Activated naive CD8-positive, alpha-beta T cell treated with anti-CD3 and anti-CD28 coated beads, Interleukin-2, amount 50 U/mL, for 24 hours (primary cell): Measurements from ENCODE around the gene AOPEP.

Experiments
- ATAC-seq: fragments of 150-1000 bp; cut with Tn5 transposase; one replicate; pipeline ENCODE4 v1.10.0; 2021
- DNase-seq: peaks from one replicate; pipeline ENCODE4 v3.0.0; 2021
- H3K27ac Mint-ChIP-seq: one replicate; pipeline ENCODE4 v1.8.0; 2021; ENCODE audit warnings: mild to moderate bottlenecking, mixed read lengths
- H3K27me3 Mint-ChIP-seq: one replicate; pipeline ENCODE4 v1.8.0; 2021; ENCODE audit warnings: mixed read lengths
- H3K36me3 Mint-ChIP-seq: one replicate; pipeline ENCODE4 v1.8.0; 2021; ENCODE audit warnings: low read depth, mixed read lengths
- H3K4me1 Mint-ChIP-seq: one replicate; pipeline ENCODE4 v1.8.0; 2021; ENCODE audit warnings: mixed read lengths
- H3K4me3 Mint-ChIP-seq: one replicate; pipeline ENCODE4 v1.8.0; 2021; ENCODE audit warnings: mild to moderate bottlenecking, moderate library complexity, mixed read lengths
- H3K9me3 Mint-ChIP-seq: one replicate; pipeline ENCODE4 v1.8.0; 2021; ENCODE audit warnings: mixed read lengths

AOPEP gene

DNA sequence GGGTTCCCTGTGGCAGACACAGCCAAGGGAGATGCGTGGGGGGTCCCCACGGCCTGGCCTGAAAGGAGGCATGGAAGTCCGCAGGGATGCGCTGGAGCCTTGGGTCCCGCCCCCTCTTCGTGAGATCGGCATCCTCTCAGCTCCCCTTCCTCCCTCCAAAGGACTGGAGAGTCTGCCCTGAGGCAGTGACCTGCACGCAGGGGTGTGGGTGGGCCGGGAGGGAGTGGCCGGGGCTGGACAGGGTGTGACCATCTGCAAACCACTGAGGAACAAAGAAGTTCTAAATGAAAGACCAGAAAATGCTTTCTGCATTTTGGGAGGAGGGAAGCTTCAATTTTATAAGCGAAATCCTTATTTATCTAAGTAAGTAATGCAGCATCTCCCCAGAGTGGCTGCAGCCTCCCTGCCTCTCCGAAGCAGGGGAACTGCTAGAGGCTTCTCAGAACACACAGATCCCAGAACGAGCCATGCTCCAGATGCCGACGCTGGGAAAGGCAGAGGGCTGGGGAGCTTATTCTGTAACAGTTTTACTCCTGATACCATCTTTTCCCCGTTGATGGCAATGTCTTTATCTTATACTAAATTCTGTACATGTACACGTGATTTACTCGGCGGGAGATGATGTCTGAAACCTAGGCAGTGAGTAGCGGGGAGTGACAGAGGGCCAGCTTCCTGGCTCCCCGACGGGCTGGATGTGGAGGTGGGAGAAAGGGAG lies 369.3 kb downstream of the AOPEP start:
- ATAC-seq (no peak), DNase-seq (no peak)
- Mint-ChIP-seq H3K27ac (no peak overlapping the region), H3K4me3 (no peak overlapping the region), H3K36me3 (no peaks in the 10 kb centered on the region), H3K9me3 (no peaks in the 10 kb centered on the region), H3K4me1 (peaks cover 9% of the 10 kb centered on the region), H3K27me3 (no peaks in the 10 kb centered on the region)

- ATAC-seq, result no peak
- no peak for DNase-seq
- Mint-ChIP-seq H3K4me3 (no peak overlapping the region), H3K4me1 (peaks cover 9% of the 10 kb centered on the region), H3K9me3 (no peaks in the 10 kb centered on the region), H3K27ac (no peak overlapping the region), H3K36me3 (no peaks in the 10 kb centered on the region), H3K27me3 (no peaks in the 10 kb centered on the region)
These were observed 369.9 kb downstream of the AOPEP start for GRCh38 chr9:95096381-95096780.

- DNase-seq (no peak), ATAC-seq (no peak)
- H3K9me3 Mint-ChIP-seq, result no peaks in the 10 kb centered on the region
- no peak overlapping the region for H3K27ac Mint-ChIP-seq
- H3K4me1 Mint-ChIP-seq, result peaks cover 7% of the 10 kb centered on the region
- H3K27me3 Mint-ChIP-seq, result no peaks in the 10 kb centered on the region
- H3K36me3 Mint-ChIP-seq, result no peaks in the 10 kb centered on the region
- H3K4me3 Mint-ChIP-seq, result no peak overlapping the region
These were observed 370.3 kb downstream of the AOPEP start for GRCh38 chr9:95096807-95097206.

DNA sequence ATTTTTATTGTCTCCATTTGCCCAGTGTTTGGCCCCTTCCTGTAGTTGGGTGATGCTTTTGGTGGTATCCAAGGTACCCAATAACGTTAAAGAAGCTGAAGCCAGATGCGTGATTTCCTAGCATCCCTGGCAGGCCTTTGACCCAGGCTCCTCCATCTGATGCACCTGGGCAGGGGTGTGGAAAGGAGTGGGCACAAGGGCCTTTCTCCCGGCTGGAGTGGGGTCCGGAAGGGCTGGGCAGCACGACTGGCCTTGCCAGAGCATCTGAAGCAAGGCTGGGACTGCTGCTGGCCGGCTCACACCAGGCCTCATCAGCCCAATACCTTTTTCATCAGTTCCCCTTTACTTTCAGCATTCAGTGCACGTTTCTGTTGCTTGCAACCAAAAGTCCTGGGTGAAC lies 370.8 kb downstream of the AOPEP start:
- Mint-ChIP-seq H3K4me1 (peaks cover 7% of the 10 kb centered on the region), H3K27ac (no peak overlapping the region), H3K9me3 (no peaks in the 10 kb centered on the region), H3K27me3 (no peaks in the 10 kb centered on the region), H3K36me3 (no peaks in the 10 kb centered on the region), H3K4me3 (no peak overlapping the region)
- DNase-seq (no peak), ATAC-seq (no peak)

GRCh38 chr9:95098391-95098921 lies 372.0 kb downstream of the AOPEP start:
- ATAC-seq, result no peak
- Mint-ChIP-seq H3K27ac (no peak overlapping the region), H3K27me3 (no peaks in the 10 kb centered on the region), H3K36me3 (no peaks in the 10 kb centered on the region), H3K4me1 (no peaks in the 10 kb centered on the region), H3K4me3 (no peak overlapping the region), H3K9me3 (no peaks in the 10 kb centered on the region)
- no peak for DNase-seq

DNA sequence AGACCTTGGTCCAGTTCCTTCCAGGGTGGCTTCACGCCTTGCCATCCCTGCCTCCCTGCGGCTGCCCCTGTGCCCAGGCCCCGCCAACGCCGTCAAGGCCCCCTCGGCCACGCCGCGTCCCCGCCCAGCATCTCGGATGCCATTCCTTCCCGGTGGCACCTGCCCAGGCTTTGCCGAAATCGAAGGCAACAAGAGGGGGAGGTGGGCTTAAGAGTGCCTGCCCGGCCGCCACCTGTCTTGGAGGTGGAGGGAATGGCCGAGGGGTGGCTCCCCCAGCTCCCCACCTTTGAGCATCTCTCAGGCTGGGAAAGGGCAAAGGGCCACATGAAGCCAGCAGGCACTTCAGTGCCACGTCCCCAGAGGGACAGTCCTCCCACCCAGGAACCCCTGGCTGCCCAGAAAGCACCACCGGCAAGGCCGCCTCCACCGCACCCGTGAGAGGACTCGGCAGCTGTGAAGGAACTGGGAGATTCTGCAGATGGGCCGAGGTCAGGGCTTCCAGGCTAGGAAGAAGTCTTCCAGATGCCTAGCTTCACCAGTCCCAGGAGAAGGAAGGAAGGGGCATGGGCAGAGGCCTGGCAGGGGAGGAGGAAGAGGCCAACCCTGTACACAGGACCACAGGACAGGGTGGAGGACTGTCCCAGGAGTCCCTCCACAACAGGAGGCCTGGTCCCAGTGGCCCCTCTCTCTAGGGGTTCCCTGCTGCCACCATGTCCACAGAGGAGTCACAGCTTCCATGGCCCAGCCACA lies 373.0 kb downstream of the AOPEP start:
- no peaks in the 10 kb centered on the region for H3K9me3 Mint-ChIP-seq
- H3K27ac Mint-ChIP-seq, result no peak overlapping the region
- no peaks in the 10 kb centered on the region for H3K36me3 Mint-ChIP-seq
- H3K4me1 Mint-ChIP-seq, result no peaks in the 10 kb centered on the region
- DNase-seq, result no peak
- no peak overlapping the region for H3K4me3 Mint-ChIP-seq
- no peak for ATAC-seq
- H3K27me3 Mint-ChIP-seq, result no peaks in the 10 kb centered on the region

DNA sequence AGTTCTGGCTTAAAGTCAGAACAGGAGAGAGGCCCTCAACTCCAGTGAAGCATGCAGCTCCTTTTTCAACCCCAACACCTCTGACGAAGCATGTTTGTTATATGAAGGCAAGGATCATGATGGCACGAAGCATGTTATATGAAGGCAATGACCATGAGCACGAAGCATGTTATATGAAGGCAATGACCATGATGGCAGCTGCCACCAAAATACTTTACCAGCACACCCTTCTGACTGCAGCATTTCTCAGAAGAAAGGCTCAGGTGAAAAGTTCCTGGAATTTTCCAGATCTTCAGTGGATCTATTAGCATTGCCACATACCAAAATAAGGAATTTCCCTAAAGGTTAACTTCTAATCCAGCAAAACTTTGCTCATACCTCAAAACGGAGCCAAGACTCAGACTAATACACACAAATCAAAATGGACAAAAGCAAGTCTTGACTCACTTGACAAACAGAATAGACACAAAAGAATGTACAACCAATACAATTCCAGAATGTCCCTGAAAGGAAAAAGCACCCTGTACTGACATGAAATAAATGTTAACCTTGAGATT lies 373.6 kb downstream of the AOPEP start:
- DNase-seq (no peak), ATAC-seq (no peak)
- Mint-ChIP-seq H3K27me3 (no peaks in the 10 kb centered on the region), H3K4me1 (no peaks in the 10 kb centered on the region), H3K27ac (no peak overlapping the region), H3K4me3 (no peak overlapping the region), H3K36me3 (no peaks in the 10 kb centered on the region), H3K9me3 (no peaks in the 10 kb centered on the region)

DNA sequence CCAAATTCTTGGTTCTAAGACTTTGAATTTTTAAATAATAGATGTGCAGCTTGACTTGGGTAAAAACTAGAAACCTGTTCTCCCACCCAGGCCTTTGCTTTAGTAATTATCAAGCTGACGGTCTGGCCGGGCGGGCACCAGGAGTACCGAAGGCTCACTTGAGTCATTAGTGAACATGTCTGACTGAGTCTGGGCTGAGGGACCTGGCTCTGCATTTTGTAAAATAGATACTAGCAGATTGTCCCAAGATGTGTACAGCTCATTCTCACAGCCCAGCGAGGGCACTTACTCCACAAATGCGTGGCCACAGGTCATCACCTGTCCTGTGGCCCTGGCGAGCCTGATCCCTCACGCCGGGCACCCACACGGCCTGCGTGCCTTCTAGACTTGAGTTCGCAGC lies 374.8 kb downstream of the AOPEP start:
- no peak overlapping the region for H3K27ac Mint-ChIP-seq
- H3K27me3 Mint-ChIP-seq, result no peaks in the 10 kb centered on the region
- H3K36me3 Mint-ChIP-seq, result peaks cover 2% of the 10 kb centered on the region
- H3K9me3 Mint-ChIP-seq, result no peaks in the 10 kb centered on the region
- no peak for DNase-seq
- H3K4me3 Mint-ChIP-seq, result no peak overlapping the region
- ATAC-seq, result no peak
- H3K4me1 Mint-ChIP-seq, result no peaks in the 10 kb centered on the region

DNA sequence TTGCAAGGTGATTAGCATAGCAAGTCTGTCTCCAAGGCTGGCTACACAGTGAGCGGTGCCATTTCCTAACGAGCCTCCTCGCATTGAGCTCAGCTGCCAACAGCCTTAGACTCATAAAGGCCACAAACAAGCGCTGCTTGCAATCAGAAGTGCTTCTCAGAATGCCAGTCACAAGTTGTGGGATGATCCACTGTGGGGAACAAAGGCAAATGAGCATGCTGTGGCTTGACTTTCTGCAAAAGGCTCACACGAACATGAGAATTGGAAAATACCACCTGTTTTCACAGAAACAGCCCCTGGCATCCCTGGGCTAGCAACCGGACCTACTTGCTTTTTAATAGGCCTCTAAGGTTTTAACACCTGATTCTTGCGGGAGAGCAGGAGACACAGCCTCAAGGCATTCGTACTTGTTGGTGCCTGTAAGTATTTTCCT lies 375.5 kb downstream of the AOPEP start:
- Mint-ChIP-seq H3K27me3 (no peaks in the 10 kb centered on the region), H3K4me3 (no peak overlapping the region), H3K36me3 (peaks cover 2% of the 10 kb centered on the region), H3K4me1 (no peaks in the 10 kb centered on the region), H3K27ac (no peak overlapping the region), H3K9me3 (no peaks in the 10 kb centered on the region)
- DNase-seq (no peak), ATAC-seq (no peak)

- Mint-ChIP-seq H3K4me3 (no peak overlapping the region), H3K9me3 (no peaks in the 10 kb centered on the region), H3K27ac (no peak overlapping the region), H3K27me3 (no peaks in the 10 kb centered on the region), H3K4me1 (no peaks in the 10 kb centered on the region), H3K36me3 (peaks cover 3% of the 10 kb centered on the region)
- DNase-seq (no peak), ATAC-seq (no peak)
These were observed 376.1 kb downstream of the AOPEP start for GRCh38 chr9:95102572-95102971.

- Mint-ChIP-seq H3K4me1 (no peaks in the 10 kb centered on the region), H3K36me3 (peaks cover 3% of the 10 kb centered on the region), H3K9me3 (no peaks in the 10 kb centered on the region), H3K4me3 (no peak overlapping the region), H3K27ac (no peak overlapping the region), H3K27me3 (no peaks in the 10 kb centered on the region)
- no peak for DNase-seq
- ATAC-seq, result no peak
These were observed 376.8 kb downstream of the AOPEP start for GRCh38 chr9:95103281-95103771.

DNA sequence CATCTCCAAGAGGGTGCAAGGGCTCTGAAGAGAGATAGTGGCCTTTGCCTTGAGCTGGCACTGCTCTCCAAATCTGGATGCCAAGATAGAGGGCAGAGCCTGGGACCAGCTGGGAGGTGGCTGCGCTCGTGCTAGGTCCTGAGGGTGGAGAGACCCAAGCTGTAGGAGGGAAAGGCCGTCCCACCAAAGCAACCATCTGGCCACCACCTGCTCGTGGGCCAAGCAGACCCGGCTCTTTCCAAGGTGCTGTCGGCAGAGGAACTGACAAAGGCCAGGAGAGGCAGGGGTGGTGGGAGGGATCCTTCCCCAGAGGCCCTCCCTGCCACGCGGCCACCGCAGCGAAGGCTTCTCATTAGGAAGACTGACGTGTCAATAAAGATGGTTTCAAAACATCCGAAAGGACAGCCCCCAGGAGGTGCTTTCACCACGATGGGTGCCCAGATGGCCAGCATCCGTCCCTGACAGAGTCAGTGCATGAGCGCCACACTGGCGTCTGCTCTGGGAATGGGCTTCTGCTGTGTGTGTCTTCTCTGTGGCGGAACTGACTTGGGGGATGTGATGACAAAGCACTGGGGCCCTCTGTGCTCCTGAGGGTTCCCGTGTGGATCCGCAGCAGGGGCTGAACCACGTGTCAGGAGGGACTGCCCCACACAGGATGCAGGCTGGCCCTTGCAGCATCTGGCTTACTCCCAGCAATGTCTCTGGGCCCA lies 377.5 kb downstream of the AOPEP start:
- Mint-ChIP-seq H3K27me3 (no peaks in the 10 kb centered on the region), H3K27ac (no peak overlapping the region), H3K36me3 (peaks cover 3% of the 10 kb centered on the region), H3K4me3 (no peak overlapping the region), H3K9me3 (no peaks in the 10 kb centered on the region), H3K4me1 (no peaks in the 10 kb centered on the region)
- no peak for DNase-seq
- ATAC-seq, result no peak

DNA sequence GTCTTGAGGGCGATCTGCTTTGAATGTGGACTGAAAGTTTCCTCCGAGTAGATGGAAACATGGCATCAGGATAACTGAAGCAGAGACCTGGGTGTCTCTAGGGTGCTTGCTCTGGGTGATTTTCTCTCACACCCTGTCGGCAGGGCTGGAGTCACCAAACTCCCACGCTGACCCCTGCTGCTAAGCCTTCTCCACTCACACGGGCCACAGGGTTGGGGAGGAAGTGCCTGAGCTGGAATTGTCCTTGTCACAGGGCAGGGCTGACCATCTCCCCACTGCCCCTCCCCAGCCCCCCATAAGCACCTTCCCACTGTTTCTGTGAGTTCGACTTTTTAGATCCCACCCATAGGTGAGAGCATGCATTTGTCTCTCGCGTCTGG lies 378.1 kb downstream of the AOPEP start:
- Mint-ChIP-seq H3K27me3 (no peaks in the 10 kb centered on the region), H3K27ac (no peak overlapping the region), H3K9me3 (no peaks in the 10 kb centered on the region), H3K4me1 (no peaks in the 10 kb centered on the region), H3K36me3 (peaks cover 3% of the 10 kb centered on the region), H3K4me3 (no peak overlapping the region)
- no peak for ATAC-seq
- no peak for DNase-seq

GRCh38 chr9:95104980-95105379 lies 378.5 kb downstream of the AOPEP start:
- Mint-ChIP-seq H3K27ac (no peak overlapping the region), H3K4me3 (no peak overlapping the region), H3K9me3 (no peaks in the 10 kb centered on the region), H3K36me3 (peaks cover 3% of the 10 kb centered on the region), H3K4me1 (no peaks in the 10 kb centered on the region), H3K27me3 (no peaks in the 10 kb centered on the region)
- no peak for ATAC-seq
- no peak for DNase-seq
